Measurements from ENCODE around the gene TCF7L2. TPM values are rescaled to one million over a fixed set of nuclear protein-coding genes. Genes with fewer than 3 reads are reported as not detected.

The TCF7L2 gene
- polyA plus RNA-seq, 10 donors, result 42.8 to 61.7 (median 48.1) TPM

DNA sequence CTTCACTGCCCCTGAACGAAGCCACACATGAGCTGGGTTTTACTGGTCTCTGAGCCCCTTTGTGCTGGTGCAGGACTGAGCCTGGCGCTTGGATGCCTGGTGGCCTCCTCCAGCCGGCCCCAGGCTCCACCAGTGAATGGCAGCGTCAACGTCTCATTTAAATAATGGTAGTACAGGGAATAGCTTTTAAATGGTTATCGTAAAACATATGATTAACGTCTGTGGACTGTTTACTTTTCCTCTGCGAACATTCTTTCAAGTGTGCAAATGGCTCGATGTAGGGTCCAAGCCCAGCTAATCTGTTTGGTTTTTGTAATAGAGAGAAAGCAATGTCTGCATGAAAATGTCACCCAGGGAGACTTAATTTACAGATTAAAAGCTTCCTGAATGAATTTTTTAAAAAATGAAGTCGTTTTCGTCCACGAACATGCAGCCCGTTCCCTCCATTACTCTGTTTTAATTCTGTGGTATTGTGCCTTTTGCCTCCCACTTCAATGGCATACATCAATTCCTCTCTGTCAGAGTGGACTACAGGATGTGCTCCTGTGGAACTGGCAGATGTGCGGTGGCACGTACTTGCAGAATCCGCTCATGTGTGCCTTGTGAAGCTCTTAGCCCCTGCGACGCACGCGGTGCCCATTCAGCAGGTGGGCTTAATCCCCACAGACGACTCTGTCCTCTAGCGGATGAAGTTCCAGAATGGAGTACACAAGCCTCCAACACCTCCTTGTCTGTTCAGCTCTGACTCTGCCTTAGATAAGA lies 192.7 kb downstream of the TCF7L2 start:
- no peak for DNase-seq

DNA sequence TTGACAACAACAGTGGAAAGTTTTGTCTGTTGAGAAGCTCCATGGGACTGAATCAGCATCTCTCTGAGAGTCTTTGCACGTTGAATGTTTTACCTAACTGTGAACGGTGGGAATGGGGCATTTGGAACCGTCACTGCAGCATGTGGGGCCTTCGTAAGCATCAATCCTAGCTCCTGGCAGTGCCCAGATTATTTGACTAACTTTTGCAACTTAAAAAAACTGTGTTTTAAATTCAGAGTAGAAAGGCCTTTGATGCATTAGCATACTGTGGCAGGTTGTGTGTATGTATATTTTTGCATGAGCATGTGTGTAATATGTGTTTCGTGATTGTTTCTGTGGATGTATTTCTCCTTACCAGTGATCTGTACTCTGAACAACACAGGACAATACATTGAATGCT lies 194.5 kb downstream of the TCF7L2 start:
- DNase-seq, result no peak

DNA sequence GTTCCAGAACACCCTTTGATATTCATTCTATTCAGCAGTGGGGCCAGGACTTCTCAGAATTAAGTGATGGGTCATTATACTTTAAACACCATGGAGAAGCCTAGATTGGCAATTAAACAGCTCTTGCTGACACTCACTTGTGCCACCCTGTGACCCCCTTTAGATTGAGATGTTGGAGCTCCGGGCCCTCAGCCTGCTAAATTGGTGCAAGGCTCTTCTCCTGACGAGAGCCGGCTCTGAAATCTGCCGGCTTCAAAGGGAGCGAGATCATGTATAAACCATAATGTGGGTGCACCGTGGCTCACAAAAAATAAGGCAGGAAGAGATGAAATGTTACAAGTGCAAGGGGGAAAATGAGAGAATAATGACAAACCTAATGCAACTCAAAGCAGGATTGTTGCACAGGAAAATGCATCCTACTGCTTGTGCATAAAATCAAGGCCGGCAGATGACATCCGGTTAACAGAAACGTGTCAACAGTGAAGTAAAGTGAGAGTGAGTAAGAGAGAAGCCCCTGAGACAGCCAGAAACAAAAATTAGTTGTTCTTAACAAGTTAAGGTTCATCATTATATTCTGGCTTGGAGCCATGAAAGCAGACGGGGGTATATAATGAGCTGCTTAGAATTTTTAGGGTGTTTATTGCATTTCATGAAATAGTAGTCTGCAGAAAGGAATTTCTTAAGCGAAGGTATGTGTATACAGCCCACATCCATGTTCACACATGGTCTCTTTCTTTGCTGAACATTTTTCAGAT lies 198.2 kb downstream of the TCF7L2 start:
- no peak for DNase-seq

DNA sequence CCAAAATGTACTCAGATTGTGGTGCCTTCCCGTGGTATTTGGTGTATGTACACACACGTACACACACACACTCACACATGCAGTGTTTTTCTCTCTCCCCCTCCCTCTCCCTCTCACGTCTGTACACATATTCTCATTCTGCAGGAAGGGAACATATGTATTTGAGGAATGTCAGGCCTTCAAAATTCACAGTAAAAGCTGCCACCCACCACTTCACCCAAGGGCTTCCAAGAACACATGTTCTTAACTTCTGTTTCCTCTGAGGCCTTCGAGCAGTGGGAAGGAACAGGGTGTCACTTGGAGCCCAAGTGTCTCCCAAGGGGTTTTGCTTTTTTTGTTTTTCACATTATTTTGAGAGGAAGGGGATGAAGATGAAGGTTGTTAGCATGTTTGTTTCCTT lies 198.9 kb downstream of the TCF7L2 start:
- DNase-seq, result no peak

DNA sequence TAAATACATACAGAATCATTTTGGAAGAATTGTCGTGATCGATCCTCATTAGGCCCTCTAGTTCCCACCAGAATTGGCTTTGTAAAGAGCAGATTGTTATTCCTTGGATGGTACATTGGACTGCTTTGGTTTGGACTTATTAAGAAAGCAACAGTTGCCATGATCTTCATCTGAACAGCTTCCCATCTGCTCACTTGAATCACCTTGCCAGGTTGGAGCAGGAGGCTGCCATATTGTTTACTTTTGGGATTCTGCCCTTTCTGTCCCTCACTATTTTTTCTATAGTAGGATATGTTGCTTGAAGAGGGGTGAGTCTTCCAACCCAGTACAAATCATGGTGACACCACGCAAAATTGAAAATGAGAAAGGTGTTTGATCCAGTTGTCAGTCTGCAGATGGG lies 199.6 kb downstream of the TCF7L2 start:
- no peak for DNase-seq

DNA sequence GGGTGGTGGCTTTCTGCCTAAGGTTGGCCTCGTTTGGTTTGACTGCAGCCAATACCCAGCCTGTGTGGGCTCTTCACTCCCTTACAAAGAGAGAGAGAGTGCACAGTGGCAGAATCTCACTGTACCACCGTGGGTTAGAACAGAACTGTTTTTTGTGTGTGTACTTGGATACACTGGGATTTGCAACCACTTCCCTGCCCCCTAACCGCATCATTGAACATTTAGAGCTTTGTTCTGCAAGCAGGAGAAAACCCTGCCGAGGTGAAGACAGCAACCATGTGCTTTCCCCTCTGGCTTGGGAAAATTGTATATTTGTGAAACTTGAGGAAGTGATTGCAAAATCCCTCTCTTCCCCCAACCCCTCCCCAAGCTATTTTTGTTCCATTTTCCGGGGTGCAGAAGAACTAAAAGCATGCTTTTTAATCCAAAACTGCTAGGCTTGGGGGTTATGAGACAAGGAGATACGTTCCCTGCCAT lies 201.2 kb downstream of the TCF7L2 start:
- DNase-seq, result no peak

DNA sequence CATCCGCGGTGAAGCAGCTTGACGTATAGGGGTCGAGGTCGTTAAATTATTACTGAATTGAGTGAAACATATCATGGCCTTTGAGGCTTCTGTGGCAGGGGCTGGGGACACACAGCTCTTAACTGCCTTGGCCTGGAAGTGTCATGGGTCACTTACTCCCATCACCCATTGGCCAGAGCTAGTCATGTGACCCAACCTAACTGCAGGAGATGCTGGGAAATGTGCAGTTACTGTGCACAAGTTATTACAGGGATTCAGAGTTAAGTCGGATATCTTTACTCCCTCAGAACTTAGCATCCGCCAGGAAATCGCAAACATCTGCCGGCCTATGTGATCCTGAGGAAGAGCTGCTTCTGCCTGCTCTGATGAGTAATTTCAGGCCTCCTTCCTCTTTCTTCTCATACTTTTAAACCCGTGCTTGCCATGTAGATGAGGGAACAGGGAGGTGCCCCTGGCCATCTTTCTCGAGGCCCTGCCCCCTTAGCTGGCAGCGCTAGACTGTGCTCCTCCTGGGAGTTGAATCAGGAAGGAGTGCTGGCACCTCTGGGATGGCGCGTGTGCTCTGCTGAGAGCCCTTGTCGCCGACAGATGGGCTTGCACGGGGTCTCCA lies 203.6 kb downstream of the TCF7L2 start:
- no peak for DNase-seq

DNA sequence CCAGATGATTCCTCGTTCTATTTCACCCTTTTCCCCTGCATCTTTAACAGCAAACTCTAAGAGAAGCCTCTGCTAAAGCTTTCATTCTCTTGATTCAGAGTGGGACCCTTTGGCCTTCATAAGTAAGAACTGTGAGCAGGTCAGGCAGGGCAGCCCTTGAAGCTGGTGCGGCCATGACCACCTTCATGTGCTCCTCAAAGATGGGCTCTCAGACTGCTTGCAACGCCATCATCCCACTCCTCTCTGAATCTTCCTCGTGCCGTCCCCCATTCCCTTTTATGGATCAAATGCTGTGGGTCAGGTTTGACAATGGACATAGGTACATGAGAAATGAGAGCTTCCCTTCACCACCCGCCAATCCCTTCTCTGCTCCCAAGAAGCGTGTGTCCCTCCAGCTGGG lies 207.4 kb downstream of the TCF7L2 start:
- no peak for DNase-seq

DNA sequence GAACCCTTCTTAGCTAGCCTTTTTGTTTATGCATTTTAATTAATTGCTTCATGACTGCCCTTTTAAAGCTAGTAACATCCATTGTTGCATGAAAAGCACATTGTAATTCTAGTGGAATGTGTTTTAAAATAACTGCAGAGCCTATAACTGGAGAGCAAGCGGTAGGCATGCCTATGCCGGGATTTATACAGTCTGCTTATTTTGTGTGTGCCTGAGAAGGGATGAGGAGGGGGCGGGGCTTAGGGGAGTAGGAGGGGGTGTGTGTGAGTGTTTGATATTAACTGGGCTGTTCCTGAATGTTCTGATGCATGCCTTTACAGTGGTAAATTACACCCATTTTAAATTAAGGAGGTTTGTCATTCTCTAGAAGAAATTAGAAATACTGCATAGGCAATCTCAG lies 208.1 kb downstream of the TCF7L2 start:
- no peak for DNase-seq

DNA sequence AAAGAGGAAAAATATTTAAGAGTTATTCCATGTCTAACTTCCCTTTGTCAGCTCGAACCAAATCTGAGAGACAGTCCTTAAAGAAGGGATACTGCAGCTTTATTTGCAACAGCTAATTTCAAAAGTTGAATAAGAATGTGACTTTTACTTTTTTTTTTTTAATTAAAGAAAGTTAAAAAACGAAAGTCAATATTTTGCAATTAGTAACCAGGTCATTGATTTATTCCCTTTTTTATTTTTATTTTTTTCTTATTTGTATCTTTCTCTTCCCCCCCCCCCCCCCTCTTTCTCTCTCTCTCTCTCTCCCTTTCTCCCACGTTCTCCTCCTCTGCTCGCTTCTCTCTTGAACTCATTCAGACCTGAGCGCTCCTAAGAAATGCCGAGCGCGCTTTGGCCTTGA lies 209.5 kb downstream of the TCF7L2 start:
- DNase-seq, result no peak

DNA sequence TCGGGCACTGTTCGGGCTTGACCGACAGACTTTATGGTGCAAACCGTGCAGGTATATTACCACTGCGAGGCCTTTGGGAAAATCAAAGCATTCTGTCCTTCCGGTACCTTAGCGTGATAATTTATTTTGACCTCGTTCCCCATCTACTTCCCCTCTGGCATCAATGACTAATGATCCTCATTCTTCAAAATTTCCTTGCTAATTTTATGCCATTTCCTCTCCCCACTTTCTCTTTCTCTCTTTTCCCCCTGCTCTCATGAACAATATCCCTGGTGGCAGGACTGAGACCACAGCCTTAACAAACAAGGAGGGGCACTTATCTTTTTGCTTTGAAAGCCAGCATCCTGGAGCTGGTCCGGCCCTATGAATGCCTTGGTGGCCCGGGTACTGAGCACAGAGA lies 210.6 kb downstream of the TCF7L2 start:
- DNase-seq, result no peak

DNA sequence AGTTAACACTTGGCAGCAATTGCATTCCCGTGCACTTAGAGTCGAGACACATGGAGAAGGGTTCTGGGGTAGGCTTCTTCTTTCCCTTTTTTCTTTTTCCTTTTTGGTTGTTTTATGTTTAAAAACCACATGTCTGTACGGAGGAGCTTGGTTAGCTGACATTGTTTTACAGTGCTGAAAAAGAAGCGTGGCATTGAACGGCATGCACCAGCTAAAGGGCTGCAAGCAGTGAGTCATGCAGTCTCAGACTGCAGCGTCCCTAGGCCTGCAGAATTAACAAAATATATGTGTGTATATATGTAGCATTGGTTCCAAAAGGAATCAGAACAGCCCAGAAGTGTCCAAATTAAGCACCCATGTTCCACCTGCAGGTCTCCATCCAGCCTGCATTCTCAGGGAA lies 211.0 kb downstream of the TCF7L2 start:
- no peak for DNase-seq

DNA sequence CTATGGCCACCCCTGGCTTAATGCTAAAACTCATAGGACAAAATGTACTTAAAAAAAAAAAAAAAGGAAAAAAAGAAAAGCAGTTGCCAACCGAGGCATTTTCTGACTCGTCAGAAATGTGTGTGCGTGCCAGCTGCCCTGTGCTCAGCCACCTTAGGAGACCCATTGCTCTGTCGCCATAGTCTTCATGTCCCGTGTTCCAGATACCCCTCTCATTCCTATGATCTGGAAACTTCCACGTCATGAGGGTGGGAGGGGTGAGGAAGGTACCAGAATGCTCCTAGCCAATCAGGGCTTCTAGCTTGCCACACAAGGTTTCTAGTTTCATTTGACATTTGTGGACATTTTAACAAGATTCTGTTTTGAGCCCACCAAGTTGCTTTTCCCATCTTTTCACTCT lies 212.9 kb downstream of the TCF7L2 start:
- no peak for DNase-seq

DNA sequence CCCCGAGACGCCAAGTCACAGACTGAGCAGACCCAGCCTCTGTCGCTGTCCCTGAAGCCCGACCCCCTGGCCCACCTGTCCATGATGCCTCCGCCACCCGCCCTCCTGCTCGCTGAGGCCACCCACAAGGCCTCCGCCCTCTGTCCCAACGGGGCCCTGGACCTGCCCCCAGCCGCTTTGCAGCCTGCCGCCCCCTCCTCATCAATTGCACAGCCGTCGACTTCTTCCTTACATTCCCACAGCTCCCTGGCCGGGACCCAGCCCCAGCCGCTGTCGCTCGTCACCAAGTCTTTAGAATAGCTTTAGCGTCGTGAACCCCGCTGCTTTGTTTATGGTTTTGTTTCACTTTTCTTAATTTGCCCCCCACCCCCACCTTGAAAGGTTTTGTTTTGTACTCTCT lies 215.6 kb downstream of the TCF7L2 start:
- no peak for DNase-seq

DNA sequence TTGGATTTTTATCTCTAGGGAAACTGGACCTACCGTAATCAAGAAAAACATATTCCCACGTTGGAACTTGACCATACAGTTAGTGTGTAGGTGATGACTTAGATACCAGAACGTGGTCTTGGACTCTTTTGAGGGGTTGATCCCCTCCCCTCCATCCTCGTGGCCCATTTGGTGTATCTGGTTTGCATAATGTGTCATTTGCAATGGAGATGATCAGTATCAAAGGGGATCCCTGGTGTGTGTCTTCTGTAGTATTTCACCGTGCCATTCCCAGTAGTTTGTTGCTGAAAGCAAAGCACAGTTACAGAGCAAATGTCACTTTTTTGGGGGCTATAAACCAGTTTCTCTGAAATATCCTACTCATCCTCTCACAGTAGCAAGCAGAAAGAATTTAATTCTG lies 217.7 kb downstream of the TCF7L2 start:
- no peak for DNase-seq

DNA sequence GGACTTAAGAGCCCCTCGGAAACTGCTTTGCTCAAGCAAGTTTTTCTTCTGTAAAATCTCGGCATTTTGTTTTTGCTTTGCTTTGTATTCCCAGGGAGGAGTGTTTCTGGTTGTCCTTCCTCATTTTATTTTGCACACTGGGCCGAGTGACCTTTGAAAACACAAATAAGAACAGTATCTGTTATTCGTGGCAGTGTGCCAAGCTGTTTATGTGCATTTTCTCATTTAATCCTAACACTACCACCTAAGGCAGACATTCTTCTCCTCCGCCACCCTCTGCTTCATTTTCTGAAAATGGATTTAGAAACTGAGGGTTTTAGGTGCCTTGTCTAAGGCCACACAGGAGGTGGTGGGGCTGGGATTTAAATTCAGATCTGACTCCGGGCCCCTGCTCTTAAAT lies 218.5 kb downstream of the TCF7L2 start:
- DNase-seq, result no peak

DNA sequence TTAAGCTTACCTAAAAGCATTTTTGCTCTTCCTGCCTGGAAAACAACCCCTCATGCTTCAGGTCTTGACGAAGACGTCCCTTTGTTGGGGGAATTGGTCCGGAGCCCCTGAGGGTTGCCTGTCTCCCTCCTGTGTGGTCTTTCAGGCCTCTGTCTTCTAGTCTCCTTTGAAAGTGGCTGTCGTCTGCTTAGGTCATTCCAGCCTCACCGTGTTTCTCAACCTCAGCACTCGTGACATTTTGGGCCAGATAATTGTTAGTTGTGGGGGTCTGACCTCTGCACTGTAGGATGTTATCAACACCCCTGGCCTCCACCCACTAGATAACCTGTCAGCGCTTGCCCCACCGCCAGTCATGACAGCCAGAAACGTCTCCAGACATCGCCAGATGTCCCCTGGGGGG lies 219.1 kb downstream of the TCF7L2 start:
- DNase-seq, result no peak

DNA sequence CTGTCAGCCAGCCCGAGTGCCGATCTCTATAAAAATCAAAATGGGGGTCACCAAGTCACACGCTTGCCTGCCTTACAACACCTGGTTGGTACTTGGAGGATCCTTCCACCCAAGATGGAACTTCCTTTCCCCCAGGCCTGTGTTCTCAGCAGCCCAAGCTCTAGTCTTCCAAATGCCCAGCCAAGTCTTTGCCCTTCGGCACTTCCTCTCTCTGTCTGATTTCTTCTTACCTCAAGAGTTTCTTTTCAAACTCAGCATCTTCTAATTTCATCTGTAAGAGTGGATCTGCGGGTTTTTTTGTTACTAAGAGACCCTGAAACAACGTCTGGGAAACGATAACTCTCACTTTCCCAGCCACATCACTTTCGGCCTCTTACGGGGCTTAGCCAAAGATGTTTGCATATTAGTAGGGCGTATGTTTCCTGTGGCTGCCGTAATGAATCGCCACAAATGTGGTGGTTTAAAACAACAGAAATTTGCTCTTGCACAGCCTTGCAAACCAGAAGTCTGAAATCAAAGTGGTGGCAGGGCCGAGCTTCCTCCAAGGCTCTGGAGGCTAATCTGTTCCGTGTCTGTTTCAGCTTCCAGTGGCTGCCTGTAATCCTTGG lies 219.9 kb downstream of the TCF7L2 start:
- no peak for DNase-seq

DNA sequence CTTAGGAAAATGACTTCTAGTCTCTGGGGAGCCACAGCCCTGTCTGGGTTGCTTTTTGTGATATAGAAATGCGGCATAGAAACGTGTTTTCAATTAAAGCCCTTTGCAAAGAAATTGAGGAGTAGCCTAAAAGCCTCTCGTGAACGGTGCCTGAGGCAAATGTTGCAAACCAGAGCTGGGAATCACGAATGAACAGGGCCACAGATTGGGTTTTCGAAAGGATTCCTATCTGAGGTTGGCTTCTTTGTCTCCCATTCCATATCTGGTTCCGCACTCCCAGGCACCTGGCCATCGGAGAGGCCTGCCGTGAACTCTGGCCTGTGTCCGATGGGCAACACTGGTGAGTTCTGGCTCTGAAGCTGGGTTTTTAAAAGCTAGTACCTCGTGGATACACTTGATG lies 221.6 kb downstream of the TCF7L2 start:
- DNase-seq, result no peak

DNA sequence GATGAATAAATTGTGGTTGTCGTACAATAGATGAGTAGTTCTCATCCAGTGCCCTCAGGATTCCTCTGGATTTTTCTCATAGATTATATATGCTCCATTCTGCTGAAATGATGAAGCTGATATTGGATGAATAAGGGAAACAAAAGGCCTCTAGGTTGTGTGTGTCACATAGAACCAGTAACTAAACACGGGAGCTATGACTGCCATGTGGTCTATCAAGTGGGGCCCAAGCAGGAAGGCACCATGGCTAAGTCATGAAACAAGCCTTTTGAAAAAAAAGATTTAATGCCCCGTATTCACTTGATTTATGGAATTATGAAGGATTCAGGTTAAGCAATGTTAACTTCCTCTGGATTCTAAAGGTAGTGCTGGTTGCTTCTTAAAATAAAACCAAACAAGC lies 225.1 kb downstream of the TCF7L2 start:
- DNase-seq, result no peak

DNA sequence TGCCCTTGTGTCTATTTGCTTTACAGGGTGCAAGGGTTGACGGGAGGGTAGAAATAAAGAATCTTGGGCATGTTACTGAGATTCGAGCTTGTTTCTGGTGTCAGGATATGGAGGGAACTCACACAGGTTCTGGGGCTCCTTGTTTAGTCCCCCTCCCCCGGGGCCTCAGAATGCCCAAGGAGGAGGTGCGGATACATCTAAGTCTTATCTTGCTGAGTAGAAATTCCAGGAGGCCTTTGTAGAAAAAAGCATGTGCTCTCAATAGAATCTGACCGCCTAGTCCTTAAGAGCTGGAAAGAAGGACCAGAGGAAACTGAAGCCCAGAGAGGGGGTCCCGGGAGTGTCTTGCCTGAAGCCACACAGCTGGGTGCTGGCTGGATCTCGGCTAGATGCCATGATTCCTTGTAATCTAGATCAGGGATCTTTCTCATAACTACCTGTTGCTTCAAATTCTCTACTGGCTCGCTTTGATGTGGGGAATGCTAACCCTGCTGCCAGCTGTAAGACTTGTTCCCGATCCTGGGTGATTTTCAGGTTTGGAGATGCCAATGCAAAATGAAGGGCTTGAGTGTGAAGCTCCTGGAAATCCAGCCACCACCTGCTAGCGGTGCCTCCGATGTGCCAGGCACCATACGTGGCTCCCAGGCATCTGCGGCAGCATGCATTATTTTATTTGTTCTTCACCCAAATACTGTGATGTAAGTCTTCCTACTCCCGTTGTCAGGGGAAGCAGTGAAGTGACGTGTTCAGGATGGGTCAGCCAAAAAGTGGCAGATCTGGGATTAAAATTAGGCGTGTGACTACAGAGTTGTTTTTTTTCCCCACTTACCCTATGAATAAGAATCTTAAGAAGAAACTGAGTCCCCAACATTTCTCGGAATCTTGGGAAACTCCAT lies 226.0 kb downstream of the TCF7L2 start:
- no peak for DNase-seq

Data from muscle of back (tissue), 11 donors.